Uterus (tissue), 4 donors: ENCODE results near the gene TTC9. TPM values are rescaled to one million over a fixed set of nuclear protein-coding genes. Genes with fewer than 3 reads are reported as not detected.

Source experiments
- DNase-seq, 2 donors: peaks; one replicate each; pipeline ENCODE4 v3.0.0-alpha.2; 2019 to 2020
- H3K27ac ChIP-seq, 2 donors: fragments of 200-600 bp; sonication (generic); 1 replicate in 1 of 2; 2 replicates in 1 of 2; pipeline ENCODE4 v1.5.1; 2016 to 2018
- H3K27me3 ChIP-seq, 2 donors: fragments of 200-600 bp; sonication (generic); one replicate each; pipeline ENCODE4 v1.5.1; 2018 to 2019; ENCODE audit warnings: control low read depth in 1 of 2
- H3K36me3 ChIP-seq, 2 donors: fragments of 200-600 bp; sonication (generic); one replicate each; pipeline ENCODE4 v1.5.1; 2019; ENCODE audit warnings: control low read depth in 1 of 2
- H3K4me1 ChIP-seq, 2 donors: fragments of 200-600 bp; sonication (generic); one replicate each; pipeline ENCODE4 v1.5.1; 2018 to 2019; ENCODE audit warnings: control low read depth in 1 of 2
- H3K4me3 ChIP-seq, 2 donors: fragments of 200-600 bp; sonication (generic); 1 replicate in 1 of 2; 2 replicates in 1 of 2; pipeline ENCODE4 v1.5.1; 2018 to 2019; ENCODE audit warnings: mild to moderate bottlenecking in 1 of 2
- H3K9me3 ChIP-seq, 2 donors: fragments of 200-600 bp; sonication (generic); one replicate each; pipeline ENCODE4 v1.5.1; 2019; ENCODE audit warnings: control low read depth in 1 of 2
- POLR2A ChIP-seq, 2 donors: fragments of 450-650 bp; IDR thresholded peaks; one replicate each; pipeline ENCODE4 v1.6.1; 2016; ENCODE audit warnings: antibody characterized with exemption in 2 of 2, mild to moderate bottlenecking in 1 of 2, moderate library complexity in 1 of 2
- intact Hi-C: fragments of 100-400 bp; cut with DNase I; formaldehyde crosslinking; loops from one replicate; pipeline ENCODE4 v1.15.1; 2023; ENCODE audit warnings: low total_unique reads
- small RNA-seq: library from RNA; depleted of rRNA; stranded (forward); fragments of <200 nt; gene quantifications from one replicate; pipeline ENCODE3, GENCODE V24; 2016
- total RNA-seq, 4 donors: library from RNA; depleted of rRNA in 3 of 4; stranded (reverse); fragments of >200 nt in 3 of 4; gene quantifications; one replicate each; pipeline versions ENCODE4 v1.1.0 to v1.2.4, GENCODE V29; 2014 to 2023
- TF ChIP-seq, protein P1 (sequence below), 4 experiments: fragments of 200-600 bp in 2 of 4; fragments of 450-650 bp in 2 of 4; sonication (generic) in 2 of 4; IDR thresholded peaks; one replicate each; pipeline ENCODE4 v1.5.1; 2016 to 2019; ENCODE audit warnings: antibody characterized with exemption in 4 of 4, mild to moderate bottlenecking in 2 of 4, moderate library complexity in 1 of 4
- donor health status: DM: yes; HTN: yes; CAD: no.

TTC9 gene
- total RNA-seq, 4 donors from 2014 or later = 0.18 to 1.2 (median 0.26) TPM; not detected in 1

- H3K36me3 ChIP-seq = no peaks in the 10 kb centered on the region
- DNase-seq = no peak
- no peaks in the 10 kb centered on the region for H3K27me3 ChIP-seq
- no peak overlapping the region for H3K27ac ChIP-seq
- H3K9me3 ChIP-seq = no peaks in the 10 kb centered on the region
- no peak overlapping the region for H3K4me3 ChIP-seq
- intact Hi-C loops = no loop called here
- no peak for TF ChIP-seq POLR2A (IDR thresholded peaks at IDR 0.05)
- TF ChIP-seq, protein P1, sequence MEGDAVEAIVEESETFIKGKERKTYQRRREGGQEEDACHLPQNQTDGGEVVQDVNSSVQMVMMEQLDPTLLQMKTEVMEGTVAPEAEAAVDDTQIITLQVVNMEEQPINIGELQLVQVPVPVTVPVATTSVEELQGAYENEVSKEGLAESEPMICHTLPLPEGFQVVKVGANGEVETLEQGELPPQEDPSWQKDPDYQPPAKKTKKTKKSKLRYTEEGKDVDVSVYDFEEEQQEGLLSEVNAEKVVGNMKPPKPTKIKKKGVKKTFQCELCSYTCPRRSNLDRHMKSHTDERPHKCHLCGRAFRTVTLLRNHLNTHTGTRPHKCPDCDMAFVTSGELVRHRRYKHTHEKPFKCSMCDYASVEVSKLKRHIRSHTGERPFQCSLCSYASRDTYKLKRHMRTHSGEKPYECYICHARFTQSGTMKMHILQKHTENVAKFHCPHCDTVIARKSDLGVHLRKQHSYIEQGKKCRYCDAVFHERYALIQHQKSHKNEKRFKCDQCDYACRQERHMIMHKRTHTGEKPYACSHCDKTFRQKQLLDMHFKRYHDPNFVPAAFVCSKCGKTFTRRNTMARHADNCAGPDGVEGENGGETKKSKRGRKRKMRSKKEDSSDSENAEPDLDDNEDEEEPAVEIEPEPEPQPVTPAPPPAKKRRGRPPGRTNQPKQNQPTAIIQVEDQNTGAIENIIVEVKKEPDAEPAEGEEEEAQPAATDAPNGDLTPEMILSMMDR (IDR thresholded peaks at IDR 0.05) = no peak
- H3K4me1 ChIP-seq = no peaks in the 10 kb centered on the region
Measured at GRCh38 chr14:70724110-70724509, 82.4 kb downstream of the TTC9 start.

GRCh38 chr14:70724944-70725343 lies 83.2 kb downstream of the TTC9 start:
- DNase-seq = no peak
- Histone ChIP-seq H3K27ac (no peak overlapping the region), H3K4me3 (no peak overlapping the region), H3K4me1 (no peaks in the 10 kb centered on the region), H3K36me3 (no peaks in the 10 kb centered on the region), H3K9me3 (no peaks in the 10 kb centered on the region), H3K27me3 (no peaks in the 10 kb centered on the region)
- intact Hi-C loops = no loop called here
- no peak for TF ChIP-seq POLR2A (IDR thresholded peaks at IDR 0.05)
- TF ChIP-seq, protein P1 (IDR thresholded peaks at IDR 0.05) = no peak

Small RNA genes lying within 50 kb of the gene (small RNA-seq; reads per million reads assigned to genes)
- not detected for gene RN7SL77P

Other genes with a start within 250 kb of the TTC9 start
- 10 to 100 TPM; 11.8 to 51.7 (median 32.3) TPM for gene SYNJ2BP, start 224.8 kb upstream of the TTC9 start, total RNA-seq
- gene ADAM21, start 189.7 kb upstream of the TTC9 start, total RNA-seq = under 1 TPM in 1 of 4 donors, not detected in 3; 0.07 TPM
- 1 to 10 TPM in 2 of 4 donors, under 1 TPM in 1, not detected in 1; 0.51 to 4.5 (median 1.7) TPM for gene ADAM20, start 106.9 kb upstream of the TTC9 start, total RNA-seq
- 10 to 100 TPM; 27.6 to 71.8 (median 45.9) TPM for gene MED6, start 41.3 kb upstream of the TTC9 start, total RNA-seq
- gene MAP3K9, start 167.6 kb downstream of the TTC9 start, total RNA-seq = 1 to 10 TPM in 2 of 4 donors, under 1 TPM in 2; 0.29 to 2.8 (median 1.2) TPM